GM12892 (cell line): Measurements from ENCODE around the gene GDF11.

Experiments
- POLR2A ChIP-seq: IDR thresholded peaks from 2 replicates; pipeline ENCODE4 v1.6.1; 2011; ENCODE audit warnings: low read depth, low read length, control low read depth
- POLR2AphosphoS5 ChIP-seq: IDR thresholded peaks from 2 replicates; pipeline ENCODE4 v1.6.1; 2011; ENCODE audit warnings: low read depth, low read length, control low read depth
- TAF1 ChIP-seq: IDR thresholded peaks from 2 replicates; pipeline ENCODE4 v1.6.1; 2011; ENCODE audit warnings: low read depth, mild to moderate bottlenecking, control low read depth, low read length, borderline replicate concordance

DNA sequence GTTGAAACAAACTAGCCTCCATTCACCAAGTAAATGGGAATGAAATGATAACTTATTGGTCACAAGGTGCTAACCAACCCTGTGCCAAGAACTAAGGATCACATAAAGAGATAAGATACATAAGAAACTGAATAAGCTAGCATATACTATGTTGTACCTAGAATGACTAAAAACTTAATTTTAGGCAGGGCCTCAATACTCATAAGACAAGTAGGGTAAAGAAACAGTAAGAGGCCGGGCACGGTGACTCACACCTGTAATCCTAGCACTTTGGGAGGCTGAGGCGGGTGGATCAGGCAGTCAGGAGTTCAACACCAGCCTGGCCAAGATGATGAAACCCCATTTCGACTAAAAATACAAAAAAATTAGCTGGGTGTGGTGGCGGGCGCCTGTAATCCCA, 17.7 kb downstream of the GDF11 start:
- TF ChIP-seq POLR2A, result no peak
- no peak for TF ChIP-seq POLR2AphosphoS5
- no peak for TF ChIP-seq TAF1
